Effector CD8-positive, alpha-beta T cell (primary cell): ENCODE measurements around the gene COIL.

ENCODE experiments used
- DNase-seq: peaks from one replicate; lab custom pipeline; 2025; lab: John Stamatoyannopoulos, UW

Gene COIL

GRCh38 chr17:56935461-56935860 lies 25.4 kb downstream of the COIL start:
- DNase-seq, result no peak

- DNase-seq, result no peak
These were observed 26.6 kb downstream of the COIL start for GRCh38 chr17:56934280-56934679.

GRCh38 chr17:56933868-56934267 lies 27.0 kb downstream of the COIL start:
- DNase-seq, result no peak

GRCh38 chr17:56933151-56933745 lies 27.6 kb downstream of the COIL start:
- DNase-seq, result no peak

GRCh38 chr17:56930739-56931337 lies 30.0 kb downstream of the COIL start:
- DNase-seq, result no peak

GRCh38 chr17:56929362-56929969 lies 31.4 kb downstream of the COIL start:
- no peak for DNase-seq

- no peak for DNase-seq
These were observed 32.3 kb downstream of the COIL start for GRCh38 chr17:56928586-56928985.

GRCh38 chr17:56926704-56927103 lies 34.1 kb downstream of the COIL start:
- DNase-seq, result no peak

GRCh38 chr17:56926270-56926669 lies 34.6 kb downstream of the COIL start:
- DNase-seq, result no peak

- no peak for DNase-seq
These were observed 35.8 kb downstream of the COIL start for GRCh38 chr17:56925088-56925487.

- DNase-seq, result no peak
These were observed 41.1 kb downstream of the COIL start for GRCh38 chr17:56919717-56920116.

- no peak for DNase-seq
These were observed 41.9 kb downstream of the COIL start for GRCh38 chr17:56918916-56919315.

- no peak for DNase-seq
These were observed 43.1 kb downstream of the COIL start for GRCh38 chr17:56917559-56918296.

GRCh38 chr17:56914581-56915273 lies 46.1 kb downstream of the COIL start:
- DNase-seq, result no peak

GRCh38 chr17:56913867-56914580 lies 46.8 kb downstream of the COIL start, which contains the start of gene TRIM25:
TRIM25 (minus strand) TSS chr17:56914049; CDS start chr17:56913988, 61 bp downstream.
- peak; percentile 85 for DNase-seq

- no peak for DNase-seq
These were observed 47.4 kb downstream of the COIL start for GRCh38 chr17:56913353-56913866.

GRCh38 chr17:56913000-56913311 lies 47.9 kb downstream of the COIL start:
- DNase-seq, result no peak

GRCh38 chr17:56912105-56912999 lies 48.5 kb downstream of the COIL start:
- DNase-seq, result no peak

GRCh38 chr17:56910509-56911235 lies 50.2 kb downstream of the COIL start:
- DNase-seq, result no peak
